PC-3 (cell line): ENCODE measurements around the gene YPEL2.

Experiments used
- EZH2 ChIP-seq: fragments of 300-600 bp; sonication (generic); IDR thresholded peaks from one replicate; pipeline ENCODE4 v1.6.1; 2017; ENCODE audit warnings: antibody characterized with exemption, mild to moderate bottlenecking, low read length; ENCODE audit not compliant: unreplicated experiment
- EZH2phosphoT487 ChIP-seq: fragments of 300-600 bp; sonication (generic); IDR thresholded peaks from 2 replicates; pipeline ENCODE4 v1.6.1; 2018; ENCODE audit warnings: mild to moderate bottlenecking, antibody characterized with exemption, low read length, borderline replicate concordance

DNA sequence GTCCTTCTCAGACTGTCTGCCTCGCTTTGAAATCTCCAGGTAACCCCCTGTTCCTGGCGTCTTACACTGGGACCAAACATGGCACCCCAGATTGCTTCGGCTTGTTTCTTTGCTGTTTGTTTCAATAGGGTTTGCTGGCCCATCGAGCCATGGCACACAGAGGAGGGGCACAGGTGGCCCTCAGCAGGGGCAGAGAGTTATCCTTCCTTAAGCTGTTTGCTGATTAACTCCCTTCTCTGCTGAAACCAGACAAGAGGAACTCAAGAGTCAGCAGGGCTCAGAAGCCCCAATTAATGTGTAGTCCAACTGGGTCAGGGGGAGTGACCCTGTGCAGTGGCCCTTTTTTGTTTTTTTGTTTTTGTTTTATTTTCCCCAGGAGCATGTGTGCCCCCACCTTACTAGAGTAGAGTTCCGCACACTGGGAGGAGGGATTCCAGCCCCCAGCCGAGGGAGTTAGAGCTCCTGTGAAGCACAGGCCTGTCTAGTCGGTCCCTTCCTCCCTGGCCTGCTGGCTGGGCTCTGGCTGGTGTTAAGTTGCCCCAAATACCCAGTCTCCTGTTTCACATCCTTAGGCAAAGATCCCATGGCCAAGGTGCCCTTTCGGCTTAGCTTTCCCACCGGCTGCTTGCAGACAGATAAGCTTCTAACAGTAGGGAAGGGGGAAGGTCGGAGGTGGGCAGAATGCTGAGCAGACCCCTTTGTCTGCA, 39.3 kb downstream of the YPEL2 start:
- no peak for TF ChIP-seq EZH2phosphoT487
- TF ChIP-seq EZH2, result no peak
